Measurements from ENCODE around the gene RGL3. TPM values are rescaled to one million over a fixed set of nuclear protein-coding genes. Genes with fewer than 3 reads are reported as not detected.
A peak's percentile ranks its signal among the peaks of the same experiment; 100 is the strongest.
"Not testable (repeated sequence)": the region's sequence is repeated elsewhere in the genome, so short reads cannot be mapped to it uniquely, and the experiment has no call there.

RGL3 gene
- total RNA-seq, 1 donor, result 2.3 TPM

- peak overlapping the region; percentile 94 for H3K4me3 ChIP-seq (ENCODE audit: low read depth, low read length)
- DNase-seq (ENCODE audit: low read depth), result no peak
- TF ChIP-seq CTCF (IDR thresholded peaks at IDR 0.05; ENCODE audit: insufficient read depth, low read length), result no peak
Observed at GRCh38 chr19:11435833-11436313, 16.8 kb upstream of the RGL3 start.

- peak within 1 kb of the TSS; percentile 94 for H3K4me3 ChIP-seq (ENCODE audit: low read depth, low read length)
- peak; percentile 92 for TF ChIP-seq CTCF (IDR thresholded peaks at IDR 0.05; ENCODE audit: insufficient read depth, low read length)
- DNase-seq (ENCODE audit: low read depth), result peak; percentile 100
Observed at GRCh38 chr19:11435057-11435832, 16.1 kb upstream of the RGL3 start, which contains the start of the genes ODAD3 and PRKCSH. TSS of gene ODAD3 (minus strand) at chr19:11435121. CDS start at chr19:11435016, 105 bp downstream. TSS of gene PRKCSH (plus strand) at chr19:11435635. CDS start at chr19:11436118, 483 bp downstream.

- no peak for DNase-seq (ENCODE audit: low read depth)
- no peak for TF ChIP-seq CTCF (IDR thresholded peaks at IDR 0.05; ENCODE audit: insufficient read depth, low read length)
- peak overlapping the region; percentile 64 for H3K4me3 ChIP-seq (ENCODE audit: low read depth, low read length)
Observed at GRCh38 chr19:11434703-11435056, 15.6 kb upstream of the RGL3 start.

GRCh38 chr19:11433526-11433925 is 14.4 kb upstream of the RGL3 start:
- not testable (repeated sequence) for DNase-seq (ENCODE audit: low read depth); H3K4me3 ChIP-seq (ENCODE audit: low read depth, low read length)

- H3K4me3 ChIP-seq (ENCODE audit: low read depth, low read length), result no peak overlapping the region
- no peak for DNase-seq (ENCODE audit: low read depth)
- no peak for TF ChIP-seq CTCF (IDR thresholded peaks at IDR 0.05; ENCODE audit: insufficient read depth, low read length)
Observed at GRCh38 chr19:11426656-11427055, 7.5 kb upstream of the RGL3 start.

GRCh38 chr19:11425719-11426457 is 6.8 kb upstream of the RGL3 start:
- TF ChIP-seq CTCF (IDR thresholded peaks at IDR 0.05; ENCODE audit: insufficient read depth, low read length), result no peak
- no peak overlapping the region for H3K4me3 ChIP-seq (ENCODE audit: low read depth, low read length)
- DNase-seq (ENCODE audit: low read depth), result no peak

- H3K4me3 ChIP-seq (ENCODE audit: low read depth, low read length), result no peak overlapping the region
- no peak for DNase-seq (ENCODE audit: low read depth)
Observed at GRCh38 chr19:11423791-11424181, 4.7 kb upstream of the RGL3 start.

More at GRCh38 chr19:11423791-11424181, 4.7 kb upstream of the RGL3 start:
- no peak for TF ChIP-seq CTCF (IDR thresholded peaks at IDR 0.05; ENCODE audit: insufficient read depth, low read length)

All from fibroblast of the aortic adventitia (primary cell).